ENCODE data around the gene FHAD1.
"Not testable (repeated sequence)": the region's sequence is repeated elsewhere in the genome, so short reads cannot be mapped to it uniquely, and the experiment has no call there.

The FHAD1 gene

GRCh38 chr1:15417059-15417934, 170.3 kb downstream of the FHAD1 start:
- DNase-seq (ENCODE audit: low read depth, low spot score) = no peak

- DNase-seq (ENCODE audit: low read depth, low spot score) = no peak
These were observed 171.9 kb downstream of the FHAD1 start for GRCh38 chr1:15418806-15419515.

DNA sequence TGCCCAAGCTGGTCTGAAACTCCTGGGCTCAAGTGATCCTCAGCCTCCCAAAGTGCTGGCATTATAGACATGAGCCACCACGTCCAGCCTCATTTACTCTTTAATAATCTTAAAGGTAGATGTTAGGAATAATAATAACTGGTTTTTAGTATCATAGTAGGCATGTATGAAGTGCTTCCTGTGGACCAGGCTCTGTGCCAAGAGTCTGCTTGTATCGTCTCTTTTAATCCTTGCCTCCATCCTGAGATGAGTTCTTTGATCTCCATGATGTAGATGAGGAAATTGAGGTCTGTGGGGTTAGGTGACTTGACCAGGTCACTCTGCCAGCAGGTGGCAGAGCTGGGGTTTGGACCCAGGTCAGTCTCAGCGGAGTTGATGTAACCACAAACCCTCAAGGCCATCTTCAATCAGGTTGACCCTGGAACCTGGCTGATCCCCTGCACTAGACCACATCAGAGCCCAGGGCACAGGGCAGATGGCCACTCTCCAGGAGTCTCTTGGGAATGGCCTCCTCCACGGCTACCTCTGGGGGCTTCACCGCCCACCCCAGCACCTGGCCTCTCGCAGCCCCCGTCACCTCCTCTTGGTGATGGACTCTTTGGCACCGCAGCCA, 173.9 kb downstream of the FHAD1 start:
- no peak for DNase-seq (ENCODE audit: low read depth, low spot score)

DNA sequence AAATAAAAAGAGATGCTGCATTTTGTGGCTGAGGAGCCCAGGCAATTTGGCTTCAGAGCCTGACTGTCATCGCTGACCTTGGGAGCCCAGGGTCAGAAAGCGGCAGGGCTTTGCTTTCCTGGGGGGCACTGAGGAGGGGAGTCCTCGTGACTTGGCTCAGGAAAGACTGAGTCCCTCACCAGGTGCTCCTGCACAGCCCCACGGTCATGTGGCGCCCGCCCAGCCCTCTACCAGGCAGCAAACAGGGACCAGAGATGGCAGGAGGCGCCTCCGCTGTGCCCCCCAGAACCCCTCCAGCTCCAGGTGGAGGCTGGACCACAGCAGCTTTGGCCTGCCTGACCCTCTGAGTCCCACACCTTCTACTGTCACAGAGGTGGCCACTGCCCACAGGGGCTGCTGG, 175.8 kb downstream of the FHAD1 start:
- DNase-seq (ENCODE audit: low read depth, low spot score) = no peak

DNA sequence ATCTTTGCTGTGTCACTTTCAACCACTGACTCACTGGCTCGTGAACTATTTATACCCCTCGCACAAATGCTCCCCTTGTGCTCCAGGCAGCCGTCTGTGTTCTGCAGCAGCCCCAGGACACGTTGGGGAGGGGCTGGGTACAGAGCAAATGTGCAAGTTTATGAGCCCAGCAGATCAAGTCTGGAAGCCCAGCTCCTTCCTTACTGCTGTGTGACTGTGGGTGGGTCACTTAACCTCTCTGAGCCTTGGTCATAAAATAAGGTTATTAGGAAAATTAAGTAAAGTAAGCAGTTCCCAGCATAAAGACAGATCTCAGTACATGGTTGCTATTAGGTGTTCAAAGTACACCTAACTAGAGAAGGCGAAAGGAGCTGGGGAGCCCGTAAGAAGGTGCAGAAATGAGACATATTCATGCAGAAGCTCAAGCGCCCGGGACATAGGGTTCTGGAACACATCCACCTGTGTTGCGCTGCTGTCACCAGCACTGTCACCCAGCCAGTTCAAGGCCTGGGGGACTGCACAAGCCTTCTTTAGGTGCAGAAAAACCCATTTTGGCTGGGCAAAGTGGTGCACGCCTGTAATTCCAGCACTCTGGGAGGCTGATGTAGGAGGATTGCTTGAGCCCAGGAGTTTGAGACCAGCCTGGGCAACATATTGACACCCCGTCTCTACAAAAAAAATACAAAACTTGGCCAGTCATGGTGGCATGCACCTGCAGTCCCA, 176.5 kb downstream of the FHAD1 start:
- no peak for DNase-seq (ENCODE audit: low read depth, low spot score)

GRCh38 chr1:15424146-15424667, 177.2 kb downstream of the FHAD1 start:
- no peak for DNase-seq (ENCODE audit: low read depth, low spot score)

DNA sequence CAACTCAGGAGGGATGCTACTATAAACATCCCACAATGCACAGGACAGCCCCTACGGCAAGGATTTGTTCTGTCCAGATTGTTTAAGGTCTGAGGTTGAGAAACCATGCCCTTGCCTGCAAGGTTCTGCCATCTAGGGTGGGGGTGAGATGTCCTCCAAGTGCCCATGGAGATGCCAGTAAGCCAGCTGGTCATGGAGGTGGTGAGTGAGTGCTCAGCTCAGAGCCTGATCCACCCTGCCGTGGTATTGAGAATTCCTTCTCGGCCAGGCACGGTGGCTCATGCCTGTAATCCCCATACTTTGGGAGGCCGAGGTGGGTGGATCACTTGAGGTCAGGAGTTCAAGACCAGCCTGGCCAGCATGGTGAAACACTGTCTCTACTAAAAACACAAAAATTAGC, 178.0 kb downstream of the FHAD1 start:
- no peak for DNase-seq (ENCODE audit: low read depth, low spot score)

DNA sequence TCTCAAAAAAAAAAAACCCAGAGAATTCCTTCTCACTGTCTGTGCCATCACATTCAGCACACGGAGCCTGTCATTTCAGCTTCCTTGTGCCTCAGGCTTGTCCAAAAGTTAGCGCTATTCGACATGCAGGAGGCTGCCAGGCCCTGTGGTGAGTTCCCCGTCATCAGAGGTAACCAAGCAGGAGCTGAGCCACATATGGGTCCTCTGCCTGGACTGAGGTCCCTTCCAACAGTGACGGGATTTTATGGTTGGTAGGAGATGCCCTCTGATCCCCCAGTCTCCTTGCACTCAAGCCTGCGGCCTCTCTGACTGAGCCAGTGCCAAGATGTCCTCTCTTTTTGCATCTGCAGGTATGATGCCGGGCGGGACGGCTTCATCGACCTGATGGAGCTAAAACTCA, 178.5 kb downstream of the FHAD1 start:
- no peak for DNase-seq (ENCODE audit: low read depth, low spot score)

- DNase-seq (ENCODE audit: low read depth, low spot score) = no peak
These were observed 178.9 kb downstream of the FHAD1 start for GRCh38 chr1:15425958-15426357.

DNA sequence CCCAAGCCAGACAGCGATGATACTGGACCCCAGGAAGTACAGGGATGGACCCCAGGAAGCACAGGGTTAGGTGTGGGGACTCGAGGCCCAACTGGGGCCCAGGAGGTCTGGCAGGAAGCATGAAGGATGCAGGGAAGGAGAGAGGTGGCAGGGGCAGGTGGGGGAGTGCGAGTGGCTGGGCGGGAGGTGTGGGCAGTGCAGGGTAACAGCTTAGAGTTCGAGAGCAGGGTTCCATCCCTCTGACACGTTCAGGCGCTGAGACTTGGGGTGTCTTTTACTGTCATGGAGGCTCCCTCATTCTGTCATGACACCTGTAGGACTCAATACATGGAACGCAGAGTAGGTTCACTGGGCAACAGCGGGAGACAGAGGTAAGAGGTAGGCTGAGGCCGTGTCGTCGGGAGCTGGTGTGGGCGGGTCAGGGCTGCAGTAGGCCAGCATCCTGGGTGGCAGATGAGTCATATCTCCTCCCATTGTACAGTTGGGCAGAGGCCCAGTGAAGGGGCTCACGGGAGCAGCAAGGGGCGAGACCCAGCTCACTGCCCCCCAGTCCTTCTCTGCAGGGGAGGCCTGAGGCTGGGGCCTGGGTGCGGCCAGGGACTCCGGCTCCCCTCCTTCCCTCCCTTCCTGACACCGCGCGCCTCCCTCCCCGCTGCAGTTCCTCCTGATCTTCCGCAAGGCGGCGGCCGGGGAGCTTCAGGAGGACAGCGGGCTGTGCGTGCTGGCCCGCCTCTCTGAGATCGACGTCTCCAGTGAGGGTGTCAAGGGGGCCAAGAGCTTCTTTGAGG, 179.7 kb downstream of the FHAD1 start:
- DNase-seq (ENCODE audit: low read depth, low spot score) = no peak

- DNase-seq (ENCODE audit: low read depth, low spot score) = no peak
These were observed 180.2 kb downstream of the FHAD1 start for GRCh38 chr1:15427280-15427666.

DNA sequence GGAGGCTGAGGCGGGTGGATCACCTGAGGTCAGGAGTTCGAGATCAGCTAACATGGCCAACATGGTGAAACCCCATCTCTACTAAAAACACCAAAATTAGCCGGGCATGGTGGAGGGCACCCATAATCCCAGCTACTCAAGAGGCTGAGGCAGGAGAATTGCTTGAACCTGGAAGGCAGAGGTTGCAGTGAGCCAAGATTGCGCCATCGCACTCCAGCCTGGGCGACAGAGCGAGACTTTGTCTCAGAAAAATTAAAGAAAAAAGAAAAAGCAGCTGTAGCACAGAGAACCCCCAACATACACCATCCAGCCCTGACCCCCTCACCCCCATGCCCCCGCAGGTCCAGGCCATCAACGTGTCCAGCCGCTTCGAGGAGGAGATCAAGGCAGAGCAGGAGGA, 181.2 kb downstream of the FHAD1 start:
- DNase-seq (ENCODE audit: low read depth, low spot score) = not testable (repeated sequence)

DNA sequence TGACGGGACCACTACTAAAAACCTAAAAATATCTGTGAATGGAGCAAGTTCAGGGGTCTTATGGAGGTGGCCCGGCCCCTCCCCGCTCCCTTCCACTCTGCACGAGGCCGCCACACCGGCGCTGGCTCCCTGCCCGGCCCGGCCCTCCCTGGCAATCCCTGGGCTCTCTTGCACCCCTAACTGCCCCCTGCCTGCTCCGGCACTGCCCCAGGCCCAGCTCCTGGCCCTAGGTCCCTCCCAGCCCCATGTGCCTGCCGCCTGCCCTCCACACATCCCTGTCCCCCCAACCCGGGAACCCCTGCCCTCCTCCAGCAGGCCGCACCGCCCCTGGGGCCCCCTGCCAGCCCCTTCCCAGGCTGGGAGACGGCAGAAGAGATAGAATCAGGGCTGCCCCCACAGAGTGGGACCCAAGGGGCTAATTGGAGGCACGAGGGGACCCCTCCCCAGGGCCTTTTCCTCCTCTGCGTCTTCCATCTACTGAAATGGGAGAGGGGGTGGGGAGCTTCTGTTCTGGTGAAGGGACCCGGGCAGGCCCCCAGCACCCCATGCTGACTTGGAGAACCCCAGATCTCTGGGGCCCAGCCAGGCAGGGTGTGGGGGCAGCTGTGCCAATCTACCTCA, 181.9 kb downstream of the FHAD1 start:
- DNase-seq (ENCODE audit: low read depth, low spot score) = no peak

- DNase-seq (ENCODE audit: low read depth, low spot score) = no peak
These were observed 182.7 kb downstream of the FHAD1 start for GRCh38 chr1:15429701-15430149.

DNA sequence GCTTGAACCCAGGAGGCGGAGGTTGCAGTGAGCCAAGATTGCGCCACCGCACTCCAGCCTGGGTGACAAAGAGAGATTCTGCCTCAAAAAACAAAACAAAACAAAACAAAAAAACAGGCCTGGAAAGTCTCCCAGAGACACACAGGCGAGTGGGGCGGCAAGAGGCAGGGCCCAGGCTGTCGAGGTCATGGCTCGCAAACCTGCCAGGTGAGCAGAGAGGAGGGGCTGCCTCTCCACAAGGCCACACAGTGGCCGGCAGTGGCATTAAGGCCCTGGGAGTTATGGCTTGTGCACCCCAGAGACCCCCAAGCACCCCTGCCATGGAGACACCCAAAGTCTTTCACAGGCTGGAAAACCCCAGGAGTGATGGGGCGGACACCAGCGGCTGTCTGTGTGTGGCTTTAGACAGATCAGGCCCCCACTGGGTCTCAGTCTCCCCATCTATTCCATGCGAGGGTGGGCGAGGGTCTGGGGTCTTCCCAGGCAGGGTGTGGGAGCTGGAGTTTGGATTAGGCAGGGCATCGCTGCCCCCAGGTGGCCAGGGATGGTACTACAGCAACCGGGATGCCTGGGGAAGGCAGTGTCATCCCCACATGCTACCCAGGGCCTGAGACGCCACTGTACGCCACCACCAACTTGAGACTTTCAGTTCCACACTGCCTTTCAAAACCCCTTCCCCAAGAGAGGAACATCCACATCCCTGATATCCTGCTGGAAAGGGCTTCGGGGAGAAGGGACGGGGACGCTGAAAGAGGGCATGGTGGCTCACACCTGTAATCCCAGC, 184.0 kb downstream of the FHAD1 start:
- no peak for DNase-seq (ENCODE audit: low read depth, low spot score)

DNA sequence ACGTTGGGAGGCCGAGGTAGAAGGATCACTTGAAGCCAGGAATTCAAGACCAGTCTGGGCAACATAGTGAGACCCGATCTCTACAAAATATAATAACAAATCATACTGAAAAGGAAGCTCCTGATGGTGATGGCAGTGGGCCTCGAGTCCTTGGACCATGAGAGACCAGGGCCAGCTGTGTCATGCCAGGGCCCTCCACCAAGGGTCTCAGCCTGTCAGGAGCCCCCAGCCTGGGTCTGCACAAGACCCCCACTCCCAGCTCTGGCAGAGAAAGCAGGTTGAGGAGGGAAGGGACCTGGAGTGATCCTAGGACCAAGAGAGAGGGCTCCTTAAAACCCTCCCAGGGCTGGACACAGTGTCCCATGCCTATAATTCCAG, 184.5 kb downstream of the FHAD1 start:
- no peak for DNase-seq (ENCODE audit: low read depth, low spot score)

- no peak for DNase-seq (ENCODE audit: low read depth, low spot score)
These were observed 185.3 kb downstream of the FHAD1 start for GRCh38 chr1:15432324-15432723.

DNA sequence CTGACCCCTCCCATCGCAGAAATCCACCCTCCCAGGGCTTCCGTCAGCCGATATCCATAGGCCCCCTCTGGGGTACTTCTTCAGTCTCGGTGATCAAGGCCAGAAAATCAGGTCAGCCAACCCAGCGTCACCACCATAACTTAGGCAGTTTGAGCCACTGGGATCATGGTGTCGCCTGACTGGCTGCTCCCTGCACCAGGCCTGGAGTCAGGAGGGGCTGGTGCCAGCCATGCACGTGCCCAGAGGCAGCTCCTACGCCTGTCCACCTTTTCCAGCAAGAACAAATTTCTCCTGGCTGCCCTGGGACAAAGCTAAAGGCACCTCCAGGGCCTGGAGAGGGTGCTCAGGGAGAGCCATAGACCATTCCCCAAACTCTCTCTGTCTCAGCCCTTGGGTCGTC, 186.4 kb downstream of the FHAD1 start:
- DNase-seq (ENCODE audit: low read depth, low spot score) = no peak

GRCh38 chr1:15434739-15435138, 187.7 kb downstream of the FHAD1 start:
- not testable (repeated sequence) for DNase-seq (ENCODE audit: low read depth, low spot score)
